CD14-positive monocyte (primary cell): ENCODE measurements around the gene KCNN4. TPM values are rescaled to one million over a fixed set of nuclear protein-coding genes. Genes with fewer than 3 reads are reported as not detected.

Experiments used
- DNase-seq, 3 donors: peaks; one replicate each; pipeline ENCODE4 v3.0.0-alpha.2; 2011 to 2022
- H2AFZ ChIP-seq: 2 replicates; pipeline ENCODE4 v1.6.0; 2012; ENCODE audit warnings: mild to moderate bottlenecking, low read depth, low read length, inconsistent platforms; ENCODE audit not compliant: insufficient read depth, poor library complexity, severe bottlenecking
- H3K27ac ChIP-seq, 2 donors: 1 replicate in 1 of 2; 2 replicates in 1 of 2; pipeline ENCODE4 v1.5.1; 2012 to 2013; ENCODE audit warnings: low read length in 2 of 2, control low read depth in 1 of 2, inconsistent platforms in 1 of 2, low read depth in 1 of 2, mild to moderate bottlenecking in 1 of 2
- H3K27me3 ChIP-seq, 2 donors: one replicate each; pipeline versions ENCODE4 v1.6.0 to v1.6.1; 2011 to 2013; ENCODE audit warnings: low read length in 2 of 2; ENCODE audit not compliant: control insufficient read depth in 2 of 2, insufficient read depth in 2 of 2
- H3K36me3 ChIP-seq, 2 donors: replicated peaks in 1 of 2; 1 replicate in 1 of 2; 2 replicates in 1 of 2; pipeline versions ENCODE4 v1.5.1 to v1.6.1; 2012 to 2013; ENCODE audit warnings: low read length in 2 of 2, control low read depth in 1 of 2, inconsistent platforms in 1 of 2, mild to moderate bottlenecking in 1 of 2; ENCODE audit not compliant: insufficient read depth in 2 of 2, control insufficient read depth in 1 of 2
- H3K4me1 ChIP-seq, 2 donors: 1 replicate in 1 of 2; 2 replicates in 1 of 2; pipeline versions ENCODE4 v1.5.1 to v1.6.1; 2012 to 2013; ENCODE audit warnings: low read length in 2 of 2, control low read depth in 1 of 2, inconsistent platforms in 1 of 2, mild to moderate bottlenecking in 1 of 2, moderate library complexity in 1 of 2; ENCODE audit not compliant: insufficient read depth in 2 of 2, control insufficient read depth in 1 of 2
- H3K4me2 ChIP-seq: replicated peaks from 2 replicates; pipeline ENCODE3; 2012; ENCODE audit warnings: low read length, moderate library complexity, mild to moderate bottlenecking; ENCODE audit not compliant: poor library complexity, severe bottlenecking; ENCODE audit errors: extremely low read depth
- H3K4me3 ChIP-seq, 3 experiments: fragments of 200-600 bp in 1 of 3; sonication (generic) in 1 of 3; replicated peaks in 1 of 3; 1 replicate in 2 of 3; 2 replicates in 1 of 3; pipeline ENCODE4 v1.5.1; 2011 to 2013; ENCODE audit warnings: low read length in 3 of 3, mild to moderate bottlenecking in 3 of 3, control low read depth in 2 of 3, low read depth in 2 of 3, inconsistent platforms in 1 of 3, moderate library complexity in 1 of 3
- H3K79me2 ChIP-seq: 2 replicates; pipeline ENCODE4 v1.6.0; 2012; ENCODE audit warnings: mild to moderate bottlenecking, control low read depth, inconsistent platforms, low read length, moderate library complexity; ENCODE audit not compliant: insufficient read depth
- H3K9ac ChIP-seq: 2 replicates; pipeline ENCODE4 v1.6.0; 2017; ENCODE audit warnings: low read length, mild to moderate bottlenecking; ENCODE audit not compliant: insufficient read depth, poor library complexity, severe bottlenecking
- H3K9me3 ChIP-seq, 2 donors: replicated peaks in 1 of 2; 1 replicate in 1 of 2; 2 replicates in 1 of 2; pipeline versions ENCODE4 v1.5.1 to v1.6.1; 2012 to 2013; ENCODE audit warnings: low read length in 2 of 2, control low read depth in 1 of 2; ENCODE audit not compliant: control insufficient read depth in 1 of 2, insufficient read depth in 1 of 2
- H4K20me1 ChIP-seq: 2 replicates; pipeline ENCODE4 v1.6.0; 2012; ENCODE audit warnings: mild to moderate bottlenecking, low read length, control low read depth, moderate library complexity; ENCODE audit not compliant: insufficient read depth
- H3K27ac Mint-ChIP-seq, 7 donors: one replicate each; pipeline ENCODE4 v1.8.0; 2020; ENCODE audit warnings: mild to moderate bottlenecking in 7 of 7, mixed read lengths in 7 of 7, moderate library complexity in 6 of 7, inconsistent platforms in 2 of 7
- H3K27me3 Mint-ChIP-seq, 3 donors: one replicate each; pipeline ENCODE4 v1.8.0; 2021 to 2022; ENCODE audit warnings: low read depth in 3 of 3, mild to moderate bottlenecking in 3 of 3, mixed read lengths in 3 of 3, moderate library complexity in 3 of 3, inconsistent platforms in 1 of 3
- H3K36me3 Mint-ChIP-seq, 2 donors: one replicate each; pipeline ENCODE4 v1.8.0; 2020; ENCODE audit warnings: mixed read lengths in 2 of 2, inconsistent platforms in 1 of 2, mild to moderate bottlenecking in 1 of 2
- H3K4me1 Mint-ChIP-seq: one replicate; pipeline ENCODE4 v1.8.0; 2020; ENCODE audit warnings: mild to moderate bottlenecking, mixed read lengths
- H3K4me3 Mint-ChIP-seq, 2 donors: one replicate each; pipeline ENCODE4 v1.8.0; 2020; ENCODE audit warnings: mild to moderate bottlenecking in 2 of 2, mixed read lengths in 2 of 2, moderate library complexity in 1 of 2
- H3K9me3 Mint-ChIP-seq, 7 donors: one replicate each; pipeline ENCODE4 v1.8.0; 2020 to 2022; ENCODE audit warnings: mixed read lengths in 7 of 7, mild to moderate bottlenecking in 6 of 7, moderate library complexity in 6 of 7, inconsistent platforms in 2 of 7
- WGBS: methylation state at CpG from one replicate; pipeline ENCODE4 v1.1.5; 2013; ENCODE audit warnings: missing lambda C conversion rate; ENCODE audit not compliant: insufficient coverage; 5-methylcytosine and 5-hydroxymethylcytosine counted together
- intact Hi-C, 2 donors: fragments of 100-400 bp; cut with micrococcal nuclease; formaldehyde crosslinking; loops; one replicate each; pipeline versions ENCODE4 v1.15.0 to v1.15.1; 2023
- polyA plus RNA-seq, 3 donors: library from polyadenylated mRNA; depleted of rRNA in 1 of 3; unstranded in 2 of 3; stranded (reverse) in 1 of 3; fragments of 300-500 nt in 2 of 3; fragments of >200 nt in 1 of 3; fragmentation: Illumina TruSeq in 2 of 3; gene quantifications; 1 replicate in 2 of 3; 2 replicates in 1 of 3; pipeline ENCODE4 v1.2.3, GENCODE V29; 2012 to 2021
- TF ChIP-seq, protein P1 (sequence below): fragments of 200-600 bp; IDR thresholded peaks from one replicate; pipeline ENCODE4 v1.8.0; 2022; ENCODE audit warnings: antibody characterized with exemption, mild to moderate bottlenecking

Gene KCNN4
- polyA plus RNA-seq, 3 donors = 12.9 to 70.4 (median 17.1) TPM

DNA sequence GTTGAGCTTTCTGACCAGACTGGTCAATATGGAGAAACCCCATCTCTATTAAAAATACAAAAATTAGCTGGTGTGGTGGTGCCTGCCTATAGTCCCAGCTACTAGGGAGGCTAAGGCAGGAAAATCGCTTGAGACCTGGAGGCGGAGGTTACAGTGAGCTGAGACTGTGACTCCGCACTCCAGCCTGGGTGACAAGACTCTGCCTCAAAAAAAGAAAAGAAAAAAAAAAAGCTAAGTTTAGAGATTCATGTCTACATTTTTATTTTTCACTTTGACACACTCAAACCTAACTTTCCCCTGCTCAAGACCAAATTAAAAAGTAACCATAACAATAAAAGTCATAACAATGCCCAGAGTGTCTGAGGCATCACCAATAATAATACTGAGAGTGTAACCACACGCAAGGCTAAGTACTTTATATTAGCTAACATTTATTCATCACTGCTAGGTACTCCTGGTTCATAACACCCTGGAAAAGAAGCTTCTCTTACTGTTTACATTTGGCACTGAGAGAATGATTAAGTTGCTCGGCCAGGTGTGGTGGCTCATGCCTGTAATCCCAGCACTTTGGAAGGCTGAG, 59.2 kb downstream of the KCNN4 start:
- no peak overlapping the region for H3K4me2 ChIP-seq
- WGBS = 100% methylated on average over 3 of the region's 5 CpGs
- no peak overlapping the region for H3K4me3 ChIP-seq
- no peaks in the 10 kb centered on the region for H3K27me3 ChIP-seq
- H3K27me3 Mint-ChIP-seq = peaks cover 16 to 23% (median 20%) of the 10 kb centered on the region in 3 donors
- H3K27ac ChIP-seq = no peak overlapping the region
- H4K20me1 ChIP-seq = no peaks in the 10 kb centered on the region
- H3K9me3 Mint-ChIP-seq = peaks cover 0 to 1% (median 0%) of the 10 kb centered on the region in 7 donors
- no peaks in the 10 kb centered on the region for H3K36me3 ChIP-seq
- H3K79me2 ChIP-seq = no peaks in the 10 kb centered on the region
- no peaks in the 10 kb centered on the region for H3K9me3 ChIP-seq
- no peak for DNase-seq
- H3K4me3 Mint-ChIP-seq = no peak overlapping the region
- peak overlapping the region in 1 of 7 donors; percentile 73 for H3K27ac Mint-ChIP-seq
- no peak overlapping the region for H2AFZ ChIP-seq
- no peaks in the 10 kb centered on the region for H3K36me3 Mint-ChIP-seq
- intact Hi-C loops = no loop called here
- H3K4me1 Mint-ChIP-seq = peaks cover 18% of the 10 kb centered on the region
- H3K4me1 ChIP-seq = peaks cover 17 to 18% of the 10 kb centered on the region in 2 donors
- TF ChIP-seq, protein P1, sequence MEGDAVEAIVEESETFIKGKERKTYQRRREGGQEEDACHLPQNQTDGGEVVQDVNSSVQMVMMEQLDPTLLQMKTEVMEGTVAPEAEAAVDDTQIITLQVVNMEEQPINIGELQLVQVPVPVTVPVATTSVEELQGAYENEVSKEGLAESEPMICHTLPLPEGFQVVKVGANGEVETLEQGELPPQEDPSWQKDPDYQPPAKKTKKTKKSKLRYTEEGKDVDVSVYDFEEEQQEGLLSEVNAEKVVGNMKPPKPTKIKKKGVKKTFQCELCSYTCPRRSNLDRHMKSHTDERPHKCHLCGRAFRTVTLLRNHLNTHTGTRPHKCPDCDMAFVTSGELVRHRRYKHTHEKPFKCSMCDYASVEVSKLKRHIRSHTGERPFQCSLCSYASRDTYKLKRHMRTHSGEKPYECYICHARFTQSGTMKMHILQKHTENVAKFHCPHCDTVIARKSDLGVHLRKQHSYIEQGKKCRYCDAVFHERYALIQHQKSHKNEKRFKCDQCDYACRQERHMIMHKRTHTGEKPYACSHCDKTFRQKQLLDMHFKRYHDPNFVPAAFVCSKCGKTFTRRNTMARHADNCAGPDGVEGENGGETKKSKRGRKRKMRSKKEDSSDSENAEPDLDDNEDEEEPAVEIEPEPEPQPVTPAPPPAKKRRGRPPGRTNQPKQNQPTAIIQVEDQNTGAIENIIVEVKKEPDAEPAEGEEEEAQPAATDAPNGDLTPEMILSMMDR = no peak
- no peak overlapping the region for H3K9ac ChIP-seq

DNA sequence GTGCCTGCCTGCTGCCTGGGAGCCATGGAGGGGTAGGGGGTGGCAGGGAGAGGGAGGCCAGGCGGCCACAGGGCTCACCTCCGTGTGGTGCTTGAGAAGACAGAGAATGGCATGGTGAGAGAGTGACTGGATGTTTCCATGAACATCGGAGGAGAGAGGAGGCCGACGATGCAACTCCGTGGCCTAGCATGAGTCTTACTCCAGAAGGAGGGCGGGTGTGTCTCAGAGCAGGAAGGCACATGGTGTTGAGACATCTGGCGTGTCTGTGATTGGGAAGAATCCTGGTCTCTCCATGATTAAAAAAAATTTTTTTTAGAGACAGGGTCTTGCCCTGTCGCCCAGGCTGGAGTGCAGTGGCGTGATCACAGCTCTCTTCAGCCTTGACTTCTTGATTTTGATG, 59.8 kb downstream of the KCNN4 start:
- Histone ChIP-seq H3K27me3 (no peaks in the 10 kb centered on the region), H3K9ac (no peak overlapping the region), H3K4me2 (no peak overlapping the region), H3K27ac (no peak overlapping the region), H2AFZ (no peak overlapping the region), H3K9me3 (no peaks in the 10 kb centered on the region), H3K79me2 (no peaks in the 10 kb centered on the region), H3K4me3 (no peak overlapping the region), H3K36me3 (no peaks in the 10 kb centered on the region), H3K4me1 (peaks cover 11 to 12% of the 10 kb centered on the region in 2 donors), H4K20me1 (no peaks in the 10 kb centered on the region)
- H3K4me3 Mint-ChIP-seq = no peak overlapping the region
- peak overlapping the region in 1 of 7 donors; percentile 73 for H3K27ac Mint-ChIP-seq
- TF ChIP-seq, protein P1 = no peak
- peaks cover 13% of the 10 kb centered on the region for H3K4me1 Mint-ChIP-seq
- H3K9me3 Mint-ChIP-seq = peaks cover 0 to 1% (median 0%) of the 10 kb centered on the region in 7 donors
- DNase-seq = no peak
- intact Hi-C loops = no loop called here
- H3K36me3 Mint-ChIP-seq = no peaks in the 10 kb centered on the region
- H3K27me3 Mint-ChIP-seq = peaks cover 17 to 26% (median 20%) of the 10 kb centered on the region in 3 donors
- 70% methylated on average over 8 of the region's 10 CpGs for WGBS
